Prostate gland (tissue), 2 donors: ENCODE data around the gene NLGN3.

Experiments used
- CTCF ChIP-seq, 4 experiments: fragments of 200-600 bp in 2 of 4; fragments of 450-650 bp in 2 of 4; sonication (generic) in 2 of 4; IDR thresholded peaks; 1 replicate in 3 of 4; 2 replicates in 1 of 4; pipeline ENCODE4 v1.5.1; 2016 to 2019; ENCODE audit warnings: antibody characterized with exemption in 4 of 4, mild to moderate bottlenecking in 2 of 4, moderate library complexity in 2 of 4
- POLR2AphosphoS5 ChIP-seq: sonication (generic); formaldehyde crosslinking; IDR thresholded peaks from one replicate; pipeline ENCODE4 v1.6.1; 2017; ENCODE audit warnings: antibody characterized with exemption

GRCh38 chrX:71182871-71183270 lies 38.2 kb downstream of the NLGN3 start:
- TF ChIP-seq CTCF (IDR thresholded peaks at IDR 0.05) (no peak), POLR2AphosphoS5 (no peak)
